HG03108 (cell line): Measurements from ENCODE around the gene KLHL22.

Experiments used
- ATAC-seq: cut with Tn5 transposase; IDR thresholded peaks from one replicate; pipeline ENCODE4 v1.9.1; 2021; ENCODE audit warnings: moderate library complexity; ENCODE audit not compliant: unreplicated experiment

The KLHL22 gene

GRCh38 chr22:20434773-20435172 lies 60.8 kb downstream of the KLHL22 start:
- no peak for ATAC-seq

- no peak for ATAC-seq
Measured at GRCh38 chr22:20434264-20434751, 61.3 kb downstream of the KLHL22 start.

- ATAC-seq, result no peak
Measured at GRCh38 chr22:20433686-20434241, 61.8 kb downstream of the KLHL22 start.

- no peak for ATAC-seq
Measured at GRCh38 chr22:20433191-20433590, 62.4 kb downstream of the KLHL22 start.

GRCh38 chr22:20432244-20432686 lies 63.3 kb downstream of the KLHL22 start:
- no peak for ATAC-seq

- no peak for ATAC-seq
Measured at GRCh38 chr22:20431511-20432192, 63.9 kb downstream of the KLHL22 start.

- ATAC-seq, result no peak
Measured at GRCh38 chr22:20430720-20431510, 64.7 kb downstream of the KLHL22 start.

- no peak for ATAC-seq
Measured at GRCh38 chr22:20430101-20430719, 65.4 kb downstream of the KLHL22 start.

GRCh38 chr22:20429254-20430100 lies 66.1 kb downstream of the KLHL22 start:
- peak; percentile 70 for ATAC-seq

GRCh38 chr22:20428496-20429253 lies 66.9 kb downstream of the KLHL22 start:
- ATAC-seq, result no peak

- ATAC-seq, result no peak
Measured at GRCh38 chr22:20427945-20428417, 67.6 kb downstream of the KLHL22 start.

GRCh38 chr22:20427104-20427944 lies 68.3 kb downstream of the KLHL22 start:
- ATAC-seq, result no peak

- no peak for ATAC-seq
Measured at GRCh38 chr22:20426259-20426615, 69.4 kb downstream of the KLHL22 start.

GRCh38 chr22:20425566-20426258 lies 69.9 kb downstream of the KLHL22 start:
- no peak for ATAC-seq

GRCh38 chr22:20424932-20425565 lies 70.5 kb downstream of the KLHL22 start:
- ATAC-seq, result no peak

GRCh38 chr22:20424568-20424931 lies 71.0 kb downstream of the KLHL22 start:
- ATAC-seq, result no peak

- no peak for ATAC-seq
Measured at GRCh38 chr22:20423906-20424551, 71.6 kb downstream of the KLHL22 start.
